ENCODE measurements around the gene PPP2CA. TPM values are rescaled to one million over a fixed set of nuclear protein-coding genes. Genes with fewer than 3 reads are reported as not detected.

The PPP2CA gene
- total and polyA plus RNA-seq, 2 of the 13 experiments (the other 11 are each of a cell fraction or from before 2014, with no cell fraction given): 82.4 to 171 TPM

GRCh38 chr5:134225780-134226440 is at the start of gene PPP2CA (continued):
- TF ChIP-seq IRF9 (CRISPR knock-in tag; IDR thresholded peaks at IDR 0.05; ENCODE audit: borderline replicate concordance): peak; percentile 80; the same call in 1 of the 2 replicates
- no peak for TF ChIP-seq FOXM1 (CRISPR knock-in tag; IDR thresholded peaks at IDR 0.05)
- TF ChIP-seq NPAS2 (CRISPR knock-in tag; IDR thresholded peaks at IDR 0.05; ENCODE audit: borderline replicate concordance): no peak
- TF ChIP-seq ZNF503 (CRISPR knock-in tag; IDR thresholded peaks at IDR 0.05): peak; percentile 65; the same call in 1 of the 2 replicates
- TF ChIP-seq JUNB (CRISPR knock-in tag; IDR thresholded peaks at IDR 0.05; ENCODE audit: borderline replicate concordance): no peak
- 0 out of 2 replicates have a peak, but pooled peaks have one; percentile 65 for TF ChIP-seq ZNF230 (CRISPR knock-in tag; IDR thresholded peaks at IDR 0.05)
- peak; percentile 67; the same call in 1 of the 2 replicates for TF ChIP-seq ZNF788 (CRISPR knock-in tag; IDR thresholded peaks at IDR 0.05; ENCODE audit: borderline replicate concordance)
- no peak for TF ChIP-seq FOXK2 (IDR thresholded peaks at IDR 0.05)
- TF ChIP-seq PBX2 (CRISPR knock-in tag; IDR thresholded peaks at IDR 0.05): no peak
- no peak for TF ChIP-seq NFYC (CRISPR knock-in tag; IDR thresholded peaks at IDR 0.05)
- no peak for TF ChIP-seq PLSCR1 (CRISPR knock-in tag; IDR thresholded peaks at IDR 0.05; ENCODE audit: borderline replicate concordance)
- peak; percentile 18; the same call in 1 of the 2 replicates for TF ChIP-seq RFXAP (CRISPR knock-in tag; IDR thresholded peaks at IDR 0.05; ENCODE audit: borderline replicate concordance)
- TF ChIP-seq ZNF691 (CRISPR knock-in tag; IDR thresholded peaks at IDR 0.05; ENCODE audit: borderline replicate concordance, low read depth): peak; percentile 94
- TF ChIP-seq ZHX2 (IDR thresholded peaks at IDR 0.05; ENCODE audit: low read depth): peak; percentile 97
- TF ChIP-seq ZHX2 (CRISPR knock-in tag; IDR thresholded peaks at IDR 0.05; ENCODE audit: borderline replicate concordance): no peak
- TF ChIP-seq FOXJ3 (CRISPR knock-in tag; IDR thresholded peaks at IDR 0.05; ENCODE audit: borderline replicate concordance): no peak
- TF ChIP-seq SIX4 (CRISPR knock-in tag; IDR thresholded peaks at IDR 0.05): no peak

Data from HepG2 (cell line).